SK-MEL-5 (cell line): ENCODE results near the gene CCNO. TPM values are rescaled to one million over a fixed set of nuclear protein-coding genes. Genes with fewer than 3 reads are reported as not detected.

Experiments used
- DNase-seq: peaks from one replicate; pipeline ENCODE4 v3.0.0-alpha.2; 2016; ENCODE audit warnings: low read depth, low spot score
- in situ Hi-C: cut with HindIII; loops from 2 replicates; pipeline ENCODE4 v1.10.0; 2016; ENCODE audit warnings: low sequenced_read_pairs, high pct_unique_total_duplicates, low pct_unique_long_range_greater_than_20kb
- polyA plus RNA-seq, 2 experiments: library from polyadenylated mRNA; depleted of rRNA; stranded (reverse); fragments of >200 nt; gene quantifications; 2 replicates each; pipeline ENCODE4 v1.2.3, GENCODE V29; 2015
- total RNA-seq: library from RNA; depleted of rRNA; stranded (reverse); fragments of >200 nt; shearing (Covaris generic); gene quantifications from 2 replicates; pipeline ENCODE4 v1.2.3, GENCODE V29; 2014; rRNA removed

The CCNO gene
- 0.19 and 0.24 TPM in 2 replicates for total RNA-seq
- 0.42 and 1.3 TPM in 2 replicates for polyA plus RNA-seq (2015; cell fraction: cytosol; rRNA removed)
- polyA plus RNA-seq (2015; cell fraction: nucleus; rRNA removed) = 1.3 and 2.9 TPM in 2 replicates

- peak; percentile 40 for DNase-seq
- in situ Hi-C loops = no loop called here
Observed at GRCh38 chr5:55232985-55233928, at the start of gene CCNO. TSS of gene CCNO (minus strand) at chr5:55233608. CDS start at chr5:55233523, 85 bp downstream.

GRCh38 chr5:55278778-55279177, 45.4 kb upstream of the CCNO start:
- in situ Hi-C loops = no loop called here
- no peak for DNase-seq

- peak; percentile 97 for DNase-seq
Observed at GRCh38 chr5:55276771-55277170, 43.4 kb upstream of the CCNO start.

GRCh38 chr5:55258339-55258738, 24.9 kb upstream of the CCNO start:
- no peak for DNase-seq
- in situ Hi-C loops = no loop called here

More at GRCh38 chr5:55276771-55277170, 43.4 kb upstream of the CCNO start:
- in situ Hi-C loops = no loop called here

- no peak for DNase-seq
- in situ Hi-C loops = no loop called here
Observed at GRCh38 chr5:55254802-55255201, 21.4 kb upstream of the CCNO start.

- in situ Hi-C loops = no loop called here
- no peak for DNase-seq
Observed at GRCh38 chr5:55250064-55250463, 16.7 kb upstream of the CCNO start.

GRCh38 chr5:55241746-55242145, 8.3 kb upstream of the CCNO start:
- in situ Hi-C loops = no loop called here

GRCh38 chr5:55236800-55237199, 3.4 kb upstream of the CCNO start:
- in situ Hi-C loops = no loop called here
- no peak for DNase-seq

More at GRCh38 chr5:55241746-55242145, 8.3 kb upstream of the CCNO start:
- DNase-seq = no peak

GRCh38 chr5:55234121-55234700, 803 bp upstream of the CCNO start:
- no peak for DNase-seq

GRCh38 chr5:55232271-55232984, 980 bp downstream of the CCNO start:
- no peak for DNase-seq
- in situ Hi-C loops = no loop called here

More at GRCh38 chr5:55234121-55234700, 803 bp upstream of the CCNO start:
- in situ Hi-C loops = no loop called here

GRCh38 chr5:55231919-55232270, 1.5 kb downstream of the CCNO start:
- DNase-seq = no peak
- in situ Hi-C loops = no loop called here

GRCh38 chr5:55231029-55231918, 2.1 kb downstream of the CCNO start:
- in situ Hi-C loops = no loop called here
- no peak for DNase-seq

- in situ Hi-C loops = no loop called here
- DNase-seq = no peak
Observed at GRCh38 chr5:55230086-55230629, 3.2 kb downstream of the CCNO start.

- in situ Hi-C loops = no loop called here
- DNase-seq = no peak
Observed at GRCh38 chr5:55227664-55228430, 5.6 kb downstream of the CCNO start.

GRCh38 chr5:55226934-55227663, 6.3 kb downstream of the CCNO start, which contains the start of gene MCIDAS:
TSS of gene MCIDAS (minus strand) at chr5:55227315. CDS start at chr5:55227138, 177 bp downstream.
- peak; percentile 79 for DNase-seq
- in situ Hi-C loops = no loop called here
